ENCODE measurements around the gene ULK4.

- TF ChIP-seq POLR2A (IDR thresholded peaks at IDR 0.05) (no peak), CTCF (IDR thresholded peaks at IDR 0.05 in 8 of 11, conservative IDR thresholded peaks at IDR 0.05 in 3 of 11) (no peak)
Observed at GRCh38 chr3:41317718-41318117, 644.2 kb downstream of the ULK4 start.

All from spleen (tissue), 7 donors.